HepG2 (cell line): ENCODE results near the gene POLDIP3.

Source experiments
- FOXP1 ChIP-seq, 2 experiments: fragments of 450-650 bp in 1 of 2; IDR thresholded peaks; 2 replicates each; pipeline ENCODE4 v1.6.1; 2017 to 2018; ENCODE audit warnings: antibody characterized with exemption in 1 of 2
- KDM2A ChIP-seq: sonication (generic); formaldehyde crosslinking; IDR thresholded peaks from 2 replicates; pipeline ENCODE4 v1.4.0; 2020; ENCODE audit warnings: low read depth, missing genetic modification reagents, borderline replicate concordance
- MXD4 ChIP-seq: IDR thresholded peaks from 2 replicates; pipeline ENCODE4 v1.6.1; 2016; ENCODE audit warnings: mild to moderate bottlenecking, missing biosample characterization, missing genetic modification reagents
- NR2C2 ChIP-seq: sonication (generic); formaldehyde crosslinking; IDR thresholded peaks from 2 replicates; pipeline ENCODE4 v1.4.0; 2020; ENCODE audit warnings: missing genetic modification reagents, mild to moderate bottlenecking, moderate library complexity, borderline replicate concordance
- PRDM15 ChIP-seq: sonication (generic); formaldehyde crosslinking; IDR thresholded peaks from 2 replicates; pipeline ENCODE4 v1.4.0; 2020; ENCODE audit warnings: missing genetic modification reagents
- RCOR2 ChIP-seq: IDR thresholded peaks from 2 replicates; pipeline ENCODE4 v1.6.1; 2016; ENCODE audit warnings: missing biosample characterization, missing genetic modification reagents
- SMAD3 ChIP-seq: sonication (generic); formaldehyde crosslinking; IDR thresholded peaks from 2 replicates; pipeline ENCODE4 v1.4.0; 2020; ENCODE audit warnings: missing genetic modification reagents
- TGIF2 ChIP-seq: IDR thresholded peaks from 2 replicates; pipeline ENCODE4 v1.6.1; 2016; ENCODE audit warnings: control low read depth, missing compliant biosample characterization
- ZBTB43 ChIP-seq: sonication (generic); formaldehyde crosslinking; conservative IDR thresholded peaks from 2 replicates; pipeline ENCODE4 v1.4.0; 2020; ENCODE audit warnings: missing genetic modification reagents
- ZBTB7A ChIP-seq: sonication (generic); formaldehyde crosslinking; IDR thresholded peaks from 2 replicates; pipeline ENCODE4 v1.8.0; 2022; ENCODE audit warnings: mild to moderate bottlenecking, missing genetic modification reagents
- ZFYVE20 ChIP-seq: sonication (generic); formaldehyde crosslinking; IDR thresholded peaks from 2 replicates; pipeline ENCODE4 v1.8.0; 2023; ENCODE audit warnings: low read depth, mild to moderate bottlenecking, moderate library complexity, missing genetic modification reagents, borderline replicate concordance
- ZNF460 ChIP-seq: sonication (generic); formaldehyde crosslinking; IDR thresholded peaks from 2 replicates; pipeline ENCODE4 v1.5.1; 2020; ENCODE audit warnings: missing genetic modification reagents, mild to moderate bottlenecking, borderline replicate concordance

- TF ChIP-seq PRDM15 (no peak), RCOR2 (CRISPR knock-in tag) (no peak), ZFYVE20 (CRISPR knock-in tag) (no peak), KDM2A (CRISPR knock-in tag) (no peak), MXD4 (CRISPR knock-in tag) (no peak), ZBTB43 (CRISPR knock-in tag) (no peak), NR2C2 (CRISPR knock-in tag) (no peak), ZBTB7A (no peak), FOXP1 (IDR thresholded peaks at IDR 0.05) (no peak), FOXP1 (CRISPR knock-in tag; IDR thresholded peaks at IDR 0.05) (no peak), ZNF460 (no peak), TGIF2 (CRISPR knock-in tag) (no peak), SMAD3 (CRISPR knock-in tag) (no peak)
Measured at GRCh38 chr22:42651134-42651533, 36.5 kb upstream of the POLDIP3 start.
